Posterior vena cava (tissue), 2 donors: ENCODE measurements around the gene RIT2. TPM values are rescaled to one million over a fixed set of nuclear protein-coding genes. Genes with fewer than 3 reads are reported as not detected.

Experiments
- DNase-seq: peaks from one replicate; pipeline ENCODE4 v3.0.0-alpha.2; 2020; ENCODE audit warnings: low spot score
- intact Hi-C, 2 donors: fragments of 100-400 bp; cut with DNase I; formaldehyde crosslinking; loops; one replicate each; pipeline versions ENCODE4 v1.14.1 to v1.14.2; 2022 to 2023
- total RNA-seq, 2 donors: library from RNA; stranded (reverse); fragmentation: NEBNext Ultra II Directional; extraction: Animal tissue kit (Norgen Biotek cat#: 25700); gene quantifications; one replicate each; pipeline ENCODE4 v1.2.1, GENCODE V29; 2021
- donor health status: DM: yes; HTN: yes; CAD: no.
- donor health status: DM: yes; HTN: yes; CAD: no.

The RIT2 gene
- total RNA-seq, 2 donors from 2014 or later: not detected

GRCh38 chr18:42882122-42882521 lies 233.4 kb downstream of the RIT2 start:
- no peak for DNase-seq
- intact Hi-C loops: no loop called here

DNA sequence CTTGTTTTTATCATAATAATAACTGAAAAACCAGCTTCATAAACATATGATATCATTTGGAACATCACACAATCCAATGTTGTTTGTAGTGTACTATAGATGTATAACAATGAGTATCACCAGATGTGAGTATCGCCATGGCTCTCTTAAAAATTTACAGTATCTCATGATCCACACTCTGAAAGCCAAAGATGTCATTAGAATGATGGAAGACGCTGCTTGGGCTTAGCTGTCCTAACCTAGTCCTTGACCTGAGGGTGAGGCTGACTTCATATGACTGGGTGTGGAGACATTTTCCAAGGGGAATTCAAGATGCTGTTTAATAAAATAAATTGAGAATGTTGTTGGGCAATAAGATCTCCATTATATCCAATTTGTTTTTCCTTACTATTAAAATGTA lies 242.6 kb downstream of the RIT2 start:
- intact Hi-C loops: no loop called here
- no peak for DNase-seq

DNA sequence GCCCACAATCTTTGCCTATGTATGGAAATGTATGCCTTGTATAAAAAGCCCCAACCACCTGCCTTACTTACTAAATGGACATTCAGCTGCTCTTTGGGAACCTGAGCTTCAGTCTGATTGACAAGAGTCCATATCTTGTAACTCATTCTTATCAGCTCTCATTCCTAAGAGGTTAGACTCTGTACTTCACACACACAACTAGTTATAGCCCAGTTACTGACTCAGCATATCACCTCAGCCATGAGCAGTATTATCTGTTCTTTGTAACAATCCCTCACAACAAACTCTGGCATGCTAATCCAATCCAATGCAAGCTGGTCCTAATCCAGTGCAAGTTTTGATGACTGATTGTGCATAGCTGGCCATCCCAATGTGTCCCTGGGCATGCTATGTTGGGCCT lies 250.6 kb downstream of the RIT2 start:
- intact Hi-C loops: no loop called here

DNA sequence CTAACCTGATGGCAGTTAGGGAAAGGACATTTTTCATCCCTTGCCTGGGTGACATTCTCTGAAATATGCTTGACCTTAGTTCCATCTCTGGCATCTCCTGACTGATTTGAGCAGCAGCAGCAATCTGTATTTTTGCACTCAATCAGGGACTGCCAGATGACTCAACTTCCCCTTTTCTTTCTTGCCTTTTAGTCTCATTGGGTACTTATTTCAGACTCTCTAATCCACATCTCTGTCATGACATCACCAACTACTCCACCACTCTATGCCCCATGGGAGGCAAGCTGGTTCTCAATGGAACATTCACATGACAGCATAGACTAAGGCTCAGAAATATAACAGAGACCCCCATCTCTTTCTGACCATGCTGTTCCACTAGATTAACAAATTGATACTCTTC lies 254.2 kb downstream of the RIT2 start:
- intact Hi-C loops: no loop called here
- DNase-seq: no peak

More for the DNA sequence above, 250.6 kb downstream of the RIT2 start:
- DNase-seq: no peak

GRCh38 chr18:42860548-42860947 lies 254.9 kb downstream of the RIT2 start:
- DNase-seq: no peak
- intact Hi-C loops: no loop called here

DNA sequence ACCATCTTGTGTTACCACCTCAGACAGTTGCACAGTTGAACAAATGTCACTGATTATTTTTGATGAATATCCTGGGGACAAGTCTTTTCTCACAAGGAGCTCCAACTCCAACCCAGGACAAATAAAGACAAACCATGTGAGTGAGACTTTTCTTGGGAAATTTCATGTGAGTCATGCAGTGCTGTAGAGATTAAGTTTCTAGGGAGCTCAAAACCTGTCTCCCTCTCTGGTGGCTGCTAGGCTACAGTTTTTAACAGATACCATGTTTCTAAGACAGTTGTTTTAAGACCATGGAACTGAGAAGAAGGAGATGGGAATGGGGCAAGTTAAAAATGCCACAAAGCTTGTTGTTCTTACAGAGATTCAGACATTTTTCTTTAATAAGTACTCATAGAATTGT lies 255.5 kb downstream of the RIT2 start:
- intact Hi-C loops: no loop called here
- DNase-seq: no peak

- no peak for DNase-seq
- intact Hi-C loops: no loop called here
Measured at GRCh38 chr18:42854558-42854957, 260.9 kb downstream of the RIT2 start.

- no peak for DNase-seq
- intact Hi-C loops: no loop called here
Measured at GRCh38 chr18:42850174-42851083, 265.1 kb downstream of the RIT2 start.

- intact Hi-C loops: no loop called here
- no peak for DNase-seq
Measured at GRCh38 chr18:42839408-42839807, 276.1 kb downstream of the RIT2 start.

DNA sequence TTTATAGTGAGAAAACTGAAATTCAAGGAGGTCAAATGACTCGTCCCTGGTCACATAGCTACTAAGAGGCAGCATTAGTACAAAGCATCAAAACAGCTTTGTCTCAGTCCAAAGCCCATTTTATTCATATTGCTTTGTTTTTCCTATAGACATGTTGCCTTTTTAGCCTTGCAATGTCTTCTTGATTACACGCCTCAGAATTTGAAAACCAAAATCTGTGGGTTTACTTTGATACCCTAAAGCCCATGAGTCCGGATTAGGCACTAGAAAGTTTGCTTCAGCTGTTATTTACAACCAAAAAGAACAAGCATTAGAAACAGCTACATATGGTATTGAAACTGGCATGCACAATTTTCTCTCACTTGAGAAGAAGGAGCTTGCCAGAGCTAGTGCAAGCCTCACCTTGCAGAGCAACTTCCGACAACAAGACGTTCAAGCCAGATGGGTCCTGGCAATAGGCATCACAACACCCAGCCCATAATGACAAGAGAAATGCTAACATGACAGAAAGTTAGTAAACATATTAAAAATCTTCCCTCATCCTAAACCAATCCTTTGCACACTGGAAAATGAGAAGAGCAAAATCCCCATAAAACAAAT lies 276.8 kb downstream of the RIT2 start:
- intact Hi-C loops: no loop called here
- no peak for DNase-seq

DNA sequence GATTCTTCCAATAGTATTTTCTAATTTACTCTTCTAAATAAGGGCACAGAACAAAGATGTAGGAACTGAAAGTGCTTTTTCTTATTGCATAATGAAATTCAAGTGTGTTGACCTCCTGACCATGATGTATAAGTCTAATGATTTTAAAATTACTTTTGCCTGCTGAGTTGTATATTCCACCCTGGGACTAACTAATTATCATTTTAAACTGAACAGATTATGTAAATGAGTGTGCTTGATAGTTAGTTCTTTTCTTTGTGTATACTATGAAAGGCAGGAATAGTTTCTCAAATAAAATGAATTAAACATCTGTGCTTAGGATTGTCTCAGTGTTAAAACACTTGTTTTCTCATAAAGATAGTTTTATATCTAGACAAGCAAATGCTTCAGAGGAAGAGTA lies 284.5 kb downstream of the RIT2 start:
- intact Hi-C loops: loop anchor here in 1 of 2 donors (5.0 kb wide), 1 partner anchor 664 kb away; no protein-coding TSS in a partner anchor
- no peak for DNase-seq

DNA sequence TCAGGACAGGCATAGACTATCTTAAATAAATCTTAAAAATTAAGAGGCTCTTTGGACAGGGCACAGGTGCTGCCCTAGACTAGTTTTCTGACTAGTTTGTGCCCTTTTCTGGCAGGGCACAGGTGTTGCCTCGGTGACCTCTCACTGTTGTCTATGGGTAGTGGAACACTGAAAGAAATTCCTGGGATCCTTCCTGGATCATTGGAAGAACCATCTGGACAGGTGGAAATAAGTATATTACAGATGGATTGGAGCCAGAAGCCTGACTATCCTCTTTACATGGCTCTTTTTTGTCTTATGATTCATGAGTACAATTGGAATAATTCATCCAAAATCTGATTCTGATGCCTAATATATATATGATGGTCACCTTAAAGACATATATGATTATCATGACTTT lies 286.6 kb downstream of the RIT2 start:
- no peak for DNase-seq
- intact Hi-C loops: no loop called here

- intact Hi-C loops: no loop called here
- no peak for DNase-seq
Measured at GRCh38 chr18:42824178-42824577, 291.3 kb downstream of the RIT2 start.

DNA sequence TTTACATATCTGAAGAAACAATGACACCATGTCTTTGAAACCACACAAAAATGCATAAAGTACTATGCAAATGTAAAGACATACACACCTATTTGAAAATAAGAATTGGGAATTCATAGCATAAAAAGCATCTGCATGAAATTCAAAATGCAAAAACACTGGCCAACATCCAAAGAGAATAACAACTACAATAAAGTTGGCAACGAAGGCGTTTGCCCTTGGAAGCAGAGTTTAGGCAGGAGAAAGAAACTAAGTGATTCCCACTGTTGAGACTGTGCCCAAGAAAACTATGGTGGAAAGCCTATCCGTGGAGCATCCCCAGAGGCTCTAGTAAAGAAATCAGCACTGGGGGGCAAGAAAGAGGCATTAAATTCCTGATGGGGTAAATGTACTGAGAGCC lies 292.8 kb downstream of the RIT2 start:
- no peak for DNase-seq
- intact Hi-C loops: no loop called here

- intact Hi-C loops: no loop called here
Measured at GRCh38 chr18:42821492-42821891, 294.0 kb downstream of the RIT2 start.

GRCh38 chr18:42814618-42815017 lies 300.9 kb downstream of the RIT2 start:
- intact Hi-C loops: no loop called here
- no peak for DNase-seq

More at GRCh38 chr18:42821492-42821891, 294.0 kb downstream of the RIT2 start:
- no peak for DNase-seq

- intact Hi-C loops: no loop called here
- DNase-seq: no peak
Measured at GRCh38 chr18:42814184-42814583, 301.3 kb downstream of the RIT2 start.

DNA sequence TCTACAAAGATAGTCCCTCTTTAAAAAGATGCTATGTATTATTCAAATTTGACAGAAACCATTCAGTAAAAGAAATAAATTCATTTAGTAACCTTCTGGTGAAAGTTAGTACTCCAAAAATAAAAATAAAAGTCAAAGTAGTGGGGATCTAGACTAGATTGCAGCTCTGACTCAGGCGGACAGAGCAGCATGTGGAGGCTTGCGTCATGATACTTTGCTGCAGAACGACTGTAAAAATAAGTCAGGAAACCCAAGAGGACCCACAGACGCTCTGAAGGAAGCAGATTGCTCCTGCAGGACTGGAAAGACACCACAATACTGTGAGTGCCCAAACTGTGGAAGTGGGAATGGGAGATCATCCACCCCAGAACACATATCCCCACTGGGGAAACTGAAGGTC lies 301.9 kb downstream of the RIT2 start:
- intact Hi-C loops: no loop called here
- DNase-seq: no peak

DNA sequence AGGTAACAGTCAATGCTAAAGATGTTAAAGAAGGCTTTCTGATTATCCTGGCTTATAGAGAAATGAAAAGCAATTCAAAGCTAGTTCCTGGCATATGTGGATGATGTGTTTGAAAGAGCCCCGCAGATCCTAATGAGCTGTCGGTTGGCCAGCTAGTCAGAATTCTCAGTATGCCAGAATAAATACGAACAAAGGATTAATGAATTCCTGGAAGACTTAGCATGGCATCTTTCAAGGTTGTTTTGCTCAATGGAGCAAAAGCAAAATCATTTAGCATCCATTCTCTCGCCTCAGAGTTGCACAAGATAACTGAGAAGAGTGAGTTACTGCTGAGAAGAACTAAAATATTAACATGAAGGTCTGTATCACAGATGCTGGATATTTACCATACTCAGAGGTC lies 307.6 kb downstream of the RIT2 start:
- no peak for DNase-seq
- intact Hi-C loops: no loop called here

GRCh38 chr18:42801706-42802105 lies 313.8 kb downstream of the RIT2 start:
- intact Hi-C loops: no loop called here
- no peak for DNase-seq

DNA sequence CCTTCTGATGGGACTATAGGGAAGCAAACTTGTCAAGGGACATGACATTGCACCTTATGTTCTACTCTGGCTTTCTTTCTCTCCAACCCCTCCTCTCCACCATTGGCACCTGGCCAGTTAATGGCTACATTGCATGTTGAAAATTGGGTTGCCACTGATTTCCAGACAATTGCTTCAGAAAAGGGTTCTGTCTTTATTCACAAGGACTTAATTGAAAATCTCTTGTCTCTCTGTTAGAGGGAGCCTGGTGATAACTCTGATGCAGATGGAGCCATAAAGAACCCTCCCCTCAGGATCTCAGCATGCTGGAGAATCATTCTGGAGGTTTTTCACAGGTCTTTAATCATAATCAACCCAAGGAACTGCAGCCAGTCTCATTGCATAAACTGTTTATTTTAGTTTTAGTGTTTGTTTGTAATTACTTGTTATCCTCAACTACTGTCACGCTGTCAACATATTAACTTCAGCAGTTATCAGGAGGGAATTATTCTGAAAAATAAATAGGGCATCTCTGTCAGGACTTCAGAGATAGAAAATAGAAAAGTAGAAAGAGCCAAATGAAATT lies 316.8 kb downstream of the RIT2 start:
- intact Hi-C loops: no loop called here
- no peak for DNase-seq
